Kidney glomerular epithelial cell (primary cell): ENCODE measurements around the gene NGDN.
"Not testable (repeated sequence)": the region's sequence is repeated elsewhere in the genome, so short reads cannot be mapped to it uniquely, and the experiment has no call there.

ENCODE experiments used
- DNase-seq: peaks from one replicate; lab custom pipeline; 2025; lab: John Stamatoyannopoulos, UW

The NGDN gene

DNA sequence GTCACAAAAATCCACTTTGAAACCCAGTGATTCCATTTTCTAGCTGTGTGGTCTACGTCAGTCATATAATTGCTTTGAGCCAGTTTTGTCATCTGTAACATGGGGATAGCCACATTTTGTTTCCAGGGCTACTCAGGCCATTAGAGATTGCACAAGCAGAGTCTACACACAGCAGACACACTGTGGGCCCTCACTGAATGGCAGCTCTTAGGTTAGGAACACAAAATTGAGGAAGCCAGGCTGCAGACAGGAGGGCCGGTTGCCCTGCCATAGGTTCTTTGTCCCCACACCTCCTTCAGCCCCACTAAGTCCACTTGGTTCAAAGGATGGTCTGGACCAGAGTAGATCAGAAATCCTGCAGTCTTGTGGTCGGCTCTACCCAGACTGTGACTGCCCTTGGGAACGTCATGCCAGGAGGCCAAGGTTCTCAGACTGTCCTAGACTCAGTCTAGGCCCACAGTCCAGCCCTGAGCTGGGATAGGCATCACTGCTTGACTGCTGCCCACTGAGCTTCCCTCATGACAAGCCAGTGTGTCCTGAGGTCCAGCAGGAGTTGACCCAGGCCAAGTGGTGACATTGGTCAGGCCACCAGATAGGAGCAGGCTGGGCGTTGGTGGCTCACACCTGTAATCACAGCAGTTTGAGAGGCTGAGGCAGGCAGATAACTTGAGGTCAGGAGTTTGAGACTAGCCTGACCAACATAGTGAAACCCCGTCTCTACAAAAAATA, 30.2 kb upstream of the NGDN start:
- no peak for DNase-seq

DNA sequence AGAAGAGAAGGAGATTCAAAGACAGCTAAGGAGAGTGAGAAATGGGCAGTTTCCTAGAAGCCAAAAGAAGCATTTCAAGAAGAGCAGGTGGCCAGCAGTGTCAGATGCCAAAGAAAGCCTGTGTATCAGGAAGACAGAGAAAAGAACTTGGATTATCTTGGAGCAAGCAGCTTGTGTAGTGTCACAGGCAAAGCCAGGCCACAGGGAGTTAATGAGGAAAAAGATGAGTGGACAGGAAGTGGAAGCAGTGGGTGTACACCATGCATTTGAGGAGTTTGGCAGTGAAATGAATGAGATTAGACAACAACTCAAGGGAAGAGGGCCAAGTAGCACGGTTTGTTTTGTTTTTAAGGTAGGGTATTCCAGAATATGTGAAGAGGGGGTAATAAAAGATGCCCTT, 28.4 kb upstream of the NGDN start:
- no peak for DNase-seq

DNA sequence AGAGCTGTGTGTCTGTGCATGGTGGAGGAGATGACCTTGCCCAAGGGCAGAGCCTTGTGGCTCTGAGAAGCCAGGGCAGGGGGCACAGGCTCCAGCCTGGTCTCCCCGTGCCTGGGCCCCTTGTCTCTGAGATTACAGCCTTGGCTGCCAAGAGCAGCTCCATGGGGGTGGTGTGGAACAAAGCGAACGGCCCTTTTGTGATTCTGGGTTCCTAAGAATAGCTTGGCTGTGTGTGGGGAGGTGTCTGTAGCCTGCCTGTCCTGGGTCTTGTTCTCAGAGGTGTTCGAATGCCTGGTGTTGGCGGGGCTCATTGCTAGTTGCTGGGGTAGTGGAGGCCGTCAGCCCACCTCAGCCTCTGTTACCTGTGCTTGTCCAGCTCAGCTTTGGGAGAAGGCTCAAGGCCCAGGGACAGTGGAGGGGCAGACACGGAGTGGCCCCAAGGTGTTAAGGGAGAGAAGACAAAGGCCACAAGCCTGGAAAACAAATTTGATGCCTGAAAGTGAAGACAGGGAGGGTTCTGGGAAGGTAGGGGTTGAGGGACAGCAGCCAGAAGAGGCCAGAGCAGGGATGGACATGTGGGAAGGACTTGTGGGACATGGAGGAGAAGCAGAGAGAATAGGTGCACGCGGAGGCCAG, 26.7 kb upstream of the NGDN start:
- no peak for DNase-seq

DNA sequence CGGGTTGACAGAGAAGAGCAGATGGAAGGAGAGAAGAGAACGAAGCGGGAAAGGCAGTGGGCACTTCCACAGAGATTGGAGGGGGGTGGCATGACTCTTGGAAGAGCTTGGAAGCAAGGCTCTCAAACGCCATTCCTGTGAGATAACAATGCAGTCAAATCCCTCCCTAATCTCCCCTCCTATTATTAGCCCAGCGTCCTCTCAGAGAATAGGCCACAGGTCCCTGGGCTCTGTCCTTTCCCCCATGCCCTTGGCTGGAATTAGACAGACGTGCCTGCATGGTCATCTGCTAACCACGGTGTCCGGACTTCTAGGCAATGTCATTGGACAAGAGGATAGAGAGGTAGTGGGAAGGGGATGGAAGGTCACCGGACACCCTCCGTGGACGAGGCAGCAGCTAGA, 26.1 kb upstream of the NGDN start:
- no peak for DNase-seq

DNA sequence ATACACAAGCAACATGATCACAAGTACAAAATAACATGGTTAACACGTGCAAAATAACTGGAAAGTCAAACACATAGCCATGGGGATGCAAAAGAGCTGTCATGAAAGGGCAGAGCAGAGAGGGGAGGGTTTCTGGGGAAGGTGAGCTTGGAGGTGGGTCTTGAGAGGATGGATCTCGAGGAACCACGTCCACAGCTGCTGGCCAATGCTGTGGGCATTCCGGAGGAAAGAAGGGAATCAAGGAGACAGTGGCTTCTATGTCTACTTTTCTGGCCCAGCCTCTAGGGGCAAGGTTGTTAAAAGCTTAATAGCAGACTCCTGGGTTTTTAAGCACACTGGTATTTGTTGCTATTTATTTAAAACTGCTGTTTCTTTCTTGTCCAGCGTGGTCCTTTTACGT, 25.6 kb upstream of the NGDN start:
- DNase-seq, result no peak

DNA sequence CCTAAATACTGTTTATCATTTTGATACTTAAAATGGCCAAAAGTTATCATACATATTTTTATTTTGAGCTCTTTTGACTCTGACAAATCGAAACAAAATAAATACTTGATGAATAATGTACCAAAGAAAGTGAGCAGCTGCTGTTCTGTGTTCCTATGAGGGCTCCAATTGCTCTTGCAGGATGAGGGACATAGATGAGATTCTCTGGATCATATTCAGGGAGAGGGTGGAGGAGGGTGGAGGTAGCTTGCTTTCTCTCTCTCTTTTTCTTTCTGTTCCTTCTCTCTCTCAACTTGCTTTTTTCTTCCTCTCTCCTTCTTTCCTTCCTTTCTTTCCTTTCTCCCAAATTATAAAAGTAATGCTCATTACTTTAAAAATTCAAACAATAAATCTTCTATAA, 25.2 kb upstream of the NGDN start:
- DNase-seq, result no peak

DNA sequence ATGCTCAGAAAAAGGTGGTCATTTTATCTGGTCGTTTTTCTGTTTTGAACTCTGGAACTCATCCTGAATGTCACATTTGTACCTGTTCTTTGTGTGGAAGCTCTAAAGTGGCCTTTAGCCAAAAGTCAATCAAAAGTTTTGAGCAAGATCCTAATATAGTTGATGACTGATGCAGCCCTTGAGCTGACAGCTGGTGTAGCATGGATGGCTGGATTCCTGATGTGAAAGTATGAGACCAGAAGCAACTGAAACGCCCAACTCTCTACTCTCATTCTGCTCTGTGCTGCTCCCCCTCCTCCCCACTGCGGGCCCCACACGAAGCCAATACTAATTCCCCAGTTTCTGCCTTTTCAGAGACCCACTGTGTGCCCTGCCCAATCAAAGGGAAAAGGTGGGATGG, 23.7 kb upstream of the NGDN start:
- DNase-seq, result no peak

DNA sequence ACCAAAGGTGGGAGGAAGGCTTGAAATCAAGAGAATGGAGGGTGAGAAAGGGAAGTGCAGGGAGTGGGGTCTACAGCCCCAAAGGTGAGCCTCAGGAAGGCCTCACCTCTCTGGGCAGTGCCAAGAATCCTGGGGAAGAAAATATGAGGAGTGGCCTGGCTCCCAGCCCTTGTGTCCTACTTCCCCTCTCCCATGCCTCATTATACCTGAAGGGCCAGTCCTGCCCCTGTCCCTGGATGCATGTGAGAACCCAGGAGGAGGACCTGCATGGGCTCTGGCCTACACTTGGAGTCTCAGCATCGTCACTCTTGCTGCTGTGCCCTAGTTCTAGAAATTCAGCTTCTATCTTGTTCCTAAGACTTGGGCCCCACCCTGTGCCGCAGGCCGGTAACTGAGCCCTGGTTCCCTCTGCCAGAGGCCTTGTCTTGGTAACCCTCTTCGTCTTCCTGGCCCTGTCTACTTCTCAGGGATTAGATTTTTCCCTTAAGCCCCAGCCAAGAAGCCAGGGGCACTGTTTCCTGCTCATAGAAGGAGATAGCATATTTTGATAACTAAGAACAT, 23.1 kb upstream of the NGDN start:
- DNase-seq, result no peak

DNA sequence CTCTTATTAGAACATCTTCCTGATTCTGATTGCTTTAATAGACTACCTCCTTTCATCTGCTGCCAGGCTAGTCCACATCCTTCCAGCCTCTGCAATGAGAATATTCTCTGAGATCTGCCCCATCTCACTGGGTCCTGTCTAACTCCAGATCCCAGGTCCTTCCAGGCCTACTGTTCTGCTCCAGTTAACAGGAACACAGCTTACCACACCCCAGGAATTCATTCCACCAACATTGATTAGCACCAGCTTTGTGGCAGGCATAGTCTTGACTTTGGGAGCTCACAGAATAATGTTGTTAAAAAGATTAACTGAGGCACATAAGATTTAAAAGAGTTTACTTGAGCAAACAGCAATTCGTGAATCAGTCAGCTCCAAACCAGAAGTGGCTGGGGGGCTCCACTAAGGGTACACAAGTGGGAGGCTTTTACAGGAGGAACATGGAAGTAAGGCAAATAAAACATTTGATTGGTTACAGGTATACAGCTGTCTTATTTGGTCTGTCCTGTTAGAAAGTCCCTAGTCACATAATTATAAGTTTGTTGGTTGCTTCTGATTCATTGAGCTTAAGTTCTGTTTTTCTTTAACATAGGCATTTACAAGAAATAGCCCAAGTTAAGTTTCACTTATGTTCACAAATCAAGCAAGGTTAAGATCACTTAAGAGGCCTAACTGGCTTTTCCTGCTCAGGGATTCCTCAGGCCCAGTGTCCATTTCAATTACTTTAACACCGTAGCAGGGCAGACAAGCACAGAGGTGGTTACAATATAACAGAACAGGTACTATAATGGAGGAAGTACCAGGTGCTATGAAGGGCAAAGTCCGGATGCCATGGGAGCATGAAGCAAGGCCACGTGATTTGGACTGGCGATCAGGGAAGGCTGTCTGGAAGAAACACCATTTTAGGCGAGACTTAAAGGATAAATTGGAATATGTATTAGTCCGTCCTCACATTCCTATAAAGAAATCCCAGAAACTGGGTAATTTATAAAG, 21.8 kb upstream of the NGDN start:
- DNase-seq, result no peak

DNA sequence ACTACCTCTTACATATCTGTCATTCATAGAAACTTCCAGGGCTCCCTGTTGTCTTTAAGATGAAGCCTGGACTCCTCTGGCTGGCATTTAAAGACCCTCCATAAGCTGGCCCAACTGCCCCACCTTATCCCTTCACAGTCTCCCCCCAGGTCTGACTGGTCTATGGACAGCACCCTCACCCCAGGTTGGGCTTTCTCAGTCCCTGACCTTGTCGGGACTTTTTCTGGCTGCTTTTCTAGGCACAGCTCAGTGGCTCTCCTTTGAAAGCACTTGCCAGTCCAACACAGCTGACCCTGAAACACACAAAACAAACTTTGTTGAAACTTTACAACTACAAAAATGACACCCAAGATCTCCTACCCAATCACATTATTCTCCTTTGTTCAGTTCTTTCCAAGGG, 20.2 kb upstream of the NGDN start:
- DNase-seq, result no peak

DNA sequence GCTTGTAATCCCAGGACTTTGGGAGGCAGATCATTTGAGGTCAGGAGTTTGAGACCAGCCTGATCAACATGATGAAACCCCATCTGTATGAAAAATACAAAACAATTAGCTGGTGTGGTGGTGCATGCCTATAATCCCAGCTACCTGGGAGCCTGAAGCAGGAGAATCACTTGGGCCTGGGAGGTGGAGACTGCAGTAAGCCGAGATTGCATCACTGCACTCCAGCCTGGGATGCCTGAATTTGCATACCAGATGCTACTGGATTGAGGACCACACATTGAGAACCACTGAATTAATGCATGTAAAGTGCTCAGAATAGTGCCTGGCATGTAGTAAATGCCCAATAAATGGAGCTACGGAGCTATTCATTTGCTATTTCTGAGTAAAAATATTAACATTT, 19.1 kb upstream of the NGDN start:
- no peak for DNase-seq

DNA sequence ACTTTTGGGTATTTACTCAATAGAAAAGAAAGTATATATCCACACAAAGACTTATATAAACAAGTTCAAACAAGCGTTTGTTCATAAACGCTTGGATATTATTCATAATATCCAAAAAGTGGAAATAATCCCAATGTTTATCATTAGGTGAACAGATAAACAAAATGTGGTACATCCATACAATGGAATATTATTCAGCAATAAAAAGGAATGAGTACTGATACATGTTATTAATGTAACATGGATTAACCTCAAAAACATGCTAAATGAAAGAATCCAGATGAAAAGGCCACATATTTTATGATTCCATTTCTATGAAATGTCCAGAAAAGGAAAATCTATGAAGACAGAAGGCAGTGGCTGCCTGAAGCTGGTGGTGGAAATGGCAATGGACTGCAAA, 17.3 kb upstream of the NGDN start:
- DNase-seq, result no peak

DNA sequence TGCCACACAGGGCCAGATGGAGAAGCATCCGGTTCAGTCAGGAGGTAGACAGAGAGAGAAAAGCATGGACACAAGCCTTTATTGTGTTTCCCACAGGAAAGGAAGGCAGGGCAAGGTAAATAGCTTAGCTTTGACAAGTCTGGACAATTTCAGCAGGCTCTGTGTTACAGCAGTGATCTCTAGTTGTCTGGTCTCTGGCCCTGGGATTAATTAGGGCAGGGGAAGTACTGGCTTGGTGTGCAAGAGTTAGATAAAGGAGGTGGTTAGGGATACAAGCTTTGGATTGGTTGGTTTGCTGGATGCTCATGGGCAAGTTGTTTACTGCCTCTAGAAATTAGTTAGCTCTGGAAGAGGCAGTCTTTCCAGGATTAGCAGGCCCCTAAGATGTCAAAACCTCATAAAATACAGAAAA, 15.1 kb upstream of the NGDN start:
- no peak for DNase-seq

DNA sequence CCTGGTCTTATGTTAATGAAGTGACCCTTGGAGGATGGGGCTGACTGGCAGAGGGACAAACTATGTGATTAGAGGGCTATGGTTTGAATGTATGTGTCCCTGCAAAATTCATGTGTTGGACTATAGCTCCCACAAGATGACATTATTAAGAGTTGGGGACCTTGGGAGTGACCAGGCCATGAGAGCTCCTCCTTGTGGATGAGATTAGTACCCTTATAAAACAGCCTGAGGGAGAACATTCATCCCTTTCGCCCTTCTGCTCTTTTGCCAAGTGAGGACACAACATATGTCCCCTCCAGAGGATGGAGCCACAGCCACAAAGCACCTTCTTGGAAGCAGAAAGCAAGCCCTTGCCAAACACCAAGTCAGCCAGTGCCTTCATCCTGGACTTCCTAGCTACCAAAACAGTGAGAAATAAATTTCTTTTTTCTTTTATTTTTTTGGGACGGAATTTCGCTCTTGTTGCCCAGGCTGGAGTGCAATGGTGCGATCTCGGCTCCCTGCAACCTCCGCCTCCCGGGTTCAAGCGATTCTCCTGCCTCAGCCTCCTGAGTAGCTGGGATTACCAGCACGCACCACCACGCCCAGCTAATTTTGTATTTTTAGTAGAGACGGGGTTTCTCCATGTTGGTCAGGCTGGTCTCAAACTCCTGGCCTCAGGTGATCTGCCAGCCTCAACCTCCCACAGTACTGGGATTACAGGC, 12.5 kb upstream of the NGDN start:
- DNase-seq, result not testable (repeated sequence)

DNA sequence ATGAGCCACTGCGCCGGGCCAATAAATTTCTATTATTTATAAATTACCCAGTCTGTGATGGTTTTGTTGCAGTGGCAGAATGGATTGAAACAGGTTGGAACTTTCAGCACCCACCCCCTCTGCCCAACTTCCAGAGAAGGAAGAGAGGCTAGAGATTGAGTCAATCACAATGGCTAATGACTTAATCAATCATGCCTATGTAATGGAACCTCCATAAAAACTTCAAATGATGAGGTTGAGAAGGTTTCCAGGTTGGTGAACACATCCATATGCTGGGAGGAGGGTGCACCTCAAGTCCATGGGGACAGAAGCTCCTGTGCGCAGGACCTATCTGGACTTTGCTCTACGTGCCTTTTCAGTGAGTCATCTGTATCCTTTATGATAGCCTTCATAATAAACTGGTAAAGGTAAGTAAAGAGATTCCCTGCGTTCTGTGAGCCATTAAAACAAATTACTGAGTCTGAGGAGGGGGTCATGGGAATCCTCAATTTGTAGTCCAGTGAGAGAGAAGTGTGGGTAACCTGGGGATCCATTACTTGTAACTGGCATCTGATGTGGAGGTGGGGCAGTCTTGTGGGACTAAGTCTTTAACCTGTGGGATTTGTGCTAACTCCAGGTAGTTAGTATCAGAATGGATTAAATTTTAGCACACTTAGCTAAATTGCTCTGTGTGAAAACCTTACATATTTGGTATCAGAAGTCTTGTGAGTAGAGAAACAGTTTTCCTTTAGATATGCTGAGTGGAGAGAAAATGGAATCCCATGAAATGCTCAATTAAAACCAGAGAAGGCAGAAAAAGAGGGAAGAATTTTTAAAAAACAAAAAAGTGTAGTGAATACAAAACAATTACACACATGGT, 11.7 kb upstream of the NGDN start:
- DNase-seq, result no peak

DNA sequence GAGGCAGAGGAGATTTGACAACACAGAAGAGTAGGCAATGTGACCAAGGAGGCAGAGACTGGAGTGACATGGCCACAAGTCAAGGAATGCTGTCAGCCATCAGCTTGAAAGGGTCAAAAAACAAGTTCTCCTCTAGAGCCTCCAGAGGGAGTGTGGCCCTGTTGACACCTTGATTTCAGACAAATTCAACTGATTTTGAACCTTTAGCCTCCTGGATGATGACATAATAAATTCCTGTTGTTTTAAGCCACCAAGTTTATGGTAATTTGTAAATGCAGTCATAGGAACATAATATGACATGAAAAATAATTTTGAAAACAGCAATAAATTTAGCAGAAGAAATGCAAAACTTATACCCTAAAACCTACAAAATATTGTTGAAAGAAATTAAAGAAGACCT, 8.5 kb upstream of the NGDN start:
- no peak for DNase-seq

DNA sequence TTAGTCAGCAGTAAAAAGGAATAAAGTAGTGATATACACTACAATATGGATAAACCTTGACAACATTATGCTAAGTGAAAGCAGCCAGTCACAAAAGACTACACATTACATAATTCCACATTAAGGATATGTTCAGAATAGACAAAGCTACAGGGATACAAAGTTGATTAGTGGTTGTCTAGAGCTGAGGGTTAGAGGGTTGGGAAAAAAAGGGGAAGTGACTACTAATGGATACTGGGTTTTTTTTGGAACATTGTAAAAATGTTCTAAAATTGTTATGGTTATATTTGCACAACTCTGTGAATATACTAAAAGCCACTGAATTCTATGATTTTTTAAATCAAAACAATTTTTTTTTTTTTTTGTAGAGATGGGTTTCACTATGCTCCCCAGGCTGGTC, 4.8 kb upstream of the NGDN start:
- no peak for DNase-seq

DNA sequence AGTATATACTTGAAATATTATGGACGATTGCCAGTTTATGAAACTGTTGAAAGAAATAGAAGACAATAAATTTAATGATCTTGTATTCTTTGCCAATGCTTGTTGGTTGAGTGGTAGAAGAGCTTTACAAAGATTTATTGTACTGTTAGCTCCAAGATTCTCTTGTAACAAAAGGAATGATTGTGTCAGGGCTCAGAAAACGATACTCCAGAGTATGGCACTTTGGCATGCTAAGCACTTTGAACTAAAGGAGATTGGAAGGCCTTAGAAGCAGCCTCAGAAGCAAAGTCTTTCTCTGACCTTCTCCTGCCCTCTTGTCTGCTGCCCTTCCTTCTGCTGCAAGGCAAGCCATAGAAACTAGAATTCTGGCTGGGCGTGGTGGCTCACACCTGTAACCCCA, 4.2 kb upstream of the NGDN start:
- no peak for DNase-seq

DNA sequence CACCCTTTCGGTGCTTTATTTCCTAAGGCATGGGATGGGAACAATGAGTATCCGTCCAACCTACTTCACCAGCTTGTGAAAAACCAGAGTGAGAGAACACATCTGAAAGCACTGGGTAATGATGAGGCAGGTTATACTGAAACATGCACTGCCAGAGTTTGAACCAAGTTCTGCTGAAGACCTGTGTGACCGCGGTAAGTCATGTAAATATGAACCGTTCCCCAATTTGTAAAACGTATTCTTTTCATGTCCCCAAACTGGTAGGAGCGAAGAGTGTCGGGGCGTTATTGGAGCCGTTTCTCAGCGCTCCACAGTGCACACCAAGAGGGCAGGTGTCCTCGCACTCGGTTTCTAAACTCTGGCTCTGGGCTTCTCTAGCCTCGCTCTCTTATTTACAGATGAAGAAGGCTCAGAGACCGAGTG, 788 bp upstream of the NGDN start:
- DNase-seq, result no peak

DNA sequence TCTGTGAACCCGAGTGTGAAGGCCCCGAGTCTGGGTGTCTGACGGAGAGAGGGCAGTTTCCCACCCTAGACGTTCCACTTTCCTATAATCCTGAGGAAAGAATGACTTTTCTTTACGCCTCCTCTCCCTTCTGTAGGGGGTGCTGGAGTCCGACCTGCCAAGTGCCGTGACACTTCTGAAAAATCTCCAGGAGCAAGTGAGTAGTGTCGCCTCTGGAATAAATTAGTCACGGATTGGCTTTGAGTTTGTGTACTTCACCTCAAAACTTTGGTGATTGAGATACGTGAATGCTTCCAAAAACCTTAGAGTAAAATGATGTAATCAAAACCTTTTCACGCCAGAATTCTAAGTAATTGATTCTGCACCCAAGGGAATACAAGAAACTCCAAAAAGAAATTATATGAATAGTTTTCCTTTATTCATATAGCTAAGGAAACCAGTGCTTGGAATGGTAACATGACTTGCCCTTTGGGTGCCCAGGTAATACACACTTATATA, 452 bp downstream of the NGDN start:
- DNase-seq, result no peak

DNA sequence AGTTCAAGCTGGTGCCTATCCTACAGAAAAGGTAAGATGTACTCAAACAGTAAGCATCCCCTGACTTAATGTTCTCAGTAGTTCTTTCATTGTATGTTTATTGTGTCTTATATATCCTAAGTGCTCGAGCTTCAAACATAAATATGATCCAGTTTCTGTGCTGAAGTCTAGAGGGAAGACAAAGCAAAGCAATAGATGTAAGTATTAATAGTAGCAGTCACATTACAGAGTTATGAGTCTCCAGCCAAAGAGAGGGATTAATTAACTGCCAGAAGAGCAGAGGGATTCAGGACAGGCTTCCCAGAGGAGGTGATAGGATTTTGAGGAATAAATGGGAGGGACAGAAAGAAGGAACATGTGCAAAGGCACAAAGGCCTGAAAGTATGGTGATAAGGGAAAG, 1.4 kb downstream of the NGDN start:
- DNase-seq, result no peak
